Hepatocyte (in vitro differentiated cells): ENCODE data around the gene ARL13B.

Source experiments
- CTCF ChIP-seq: fragments of 200-600 bp; sonication (generic); IDR thresholded peaks from 2 replicates; pipeline ENCODE4 v1.5.1; 2016; ENCODE audit warnings: antibody characterized with exemption, mild to moderate bottlenecking; ENCODE audit not compliant: poor library complexity
- EZH2 ChIP-seq: fragments of 200-600 bp; sonication (generic); IDR thresholded peaks from 2 replicates; pipeline ENCODE4 v1.6.1; 2016; ENCODE audit warnings: antibody characterized with exemption, mild to moderate bottlenecking, borderline replicate concordance

- no peak for TF ChIP-seq CTCF
- TF ChIP-seq EZH2, result no peak
Observed at GRCh38 chr3:94061297-94061696, 81.3 kb downstream of the ARL13B start.
